Measurements from ENCODE around the gene IL2RA.
"Not testable (repeated sequence)": the region's sequence is repeated elsewhere in the genome, so short reads cannot be mapped to it uniquely, and the experiment has no call there.

The IL2RA gene

GRCh38 chr10:6011558-6011957, 50.6 kb downstream of the IL2RA start:
- DNase-seq, result no peak

DNA sequence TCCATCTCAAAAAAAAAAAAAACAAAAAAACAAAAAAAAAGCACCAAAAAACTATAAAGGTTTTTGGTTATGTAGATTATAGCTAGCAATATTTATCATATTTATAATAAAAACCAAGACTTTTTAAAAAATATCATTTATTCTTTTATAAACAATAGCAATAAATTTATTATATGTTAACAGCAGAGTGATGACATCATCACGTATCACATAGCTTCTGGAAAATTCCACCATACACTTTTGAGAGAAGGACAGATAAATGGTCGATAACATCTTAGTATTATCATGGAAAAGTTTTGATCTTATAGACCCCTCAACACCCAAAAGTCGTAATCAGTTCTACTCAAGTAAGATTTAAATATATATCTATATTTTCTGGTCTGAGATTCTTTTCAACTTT, 51.6 kb downstream of the IL2RA start:
- DNase-seq, result no peak

DNA sequence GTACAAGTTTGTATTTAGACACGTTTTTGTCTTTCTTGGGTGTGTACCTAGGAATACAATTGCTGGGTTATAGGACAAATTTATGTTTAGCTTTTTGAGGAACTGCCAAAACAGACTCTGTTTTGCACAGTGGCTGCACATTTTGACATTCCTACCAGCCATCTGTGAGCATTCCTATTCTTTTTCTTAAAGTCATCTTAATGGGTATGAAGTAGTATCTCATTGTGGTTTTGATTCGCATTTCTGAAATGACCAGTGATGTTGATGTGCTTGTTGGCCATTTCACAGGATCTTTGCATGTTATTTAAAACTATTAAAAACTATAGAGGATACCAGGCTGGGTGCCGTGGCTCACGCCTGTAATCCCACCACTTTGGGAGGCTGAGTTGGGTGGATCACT, 52.2 kb downstream of the IL2RA start:
- no peak for DNase-seq

GRCh38 chr10:6009150-6009549, 53.0 kb downstream of the IL2RA start:
- no peak for DNase-seq

DNA sequence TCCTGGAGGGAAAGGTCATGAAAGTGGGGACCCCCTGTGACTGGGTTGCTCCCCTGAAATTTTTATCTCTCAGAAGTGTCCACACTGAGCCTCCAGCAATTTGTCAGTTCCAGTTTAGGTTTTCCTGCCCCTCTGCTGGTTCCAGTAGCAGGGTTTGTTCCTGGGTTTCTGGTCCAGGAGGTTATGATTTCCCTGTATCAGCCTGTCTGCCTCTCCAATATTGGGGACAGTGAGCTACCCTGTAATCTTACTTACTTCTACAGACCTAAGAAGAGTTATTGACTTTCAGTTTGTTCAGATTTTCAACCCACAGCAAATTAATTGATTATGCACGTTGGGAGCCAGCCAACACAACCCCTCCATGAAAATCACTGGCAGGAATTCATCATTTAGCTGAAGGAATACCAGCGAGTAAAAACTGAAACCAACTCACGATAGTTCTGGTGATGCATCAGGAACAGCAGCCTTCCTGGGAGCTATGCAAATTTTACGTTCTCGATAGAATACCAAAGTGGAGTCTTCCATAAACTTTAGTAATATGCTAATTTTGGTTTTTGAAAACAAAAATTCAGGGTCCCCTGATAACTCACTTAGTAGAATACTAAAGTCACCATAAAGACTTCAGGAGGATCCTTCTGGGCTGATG, 53.5 kb downstream of the IL2RA start:
- DNase-seq, result no peak

GRCh38 chr10:6006991-6007390, 55.2 kb downstream of the IL2RA start:
- DNase-seq, result no peak

- no peak for DNase-seq
Observed at GRCh38 chr10:6006546-6006945, 55.6 kb downstream of the IL2RA start.

DNA sequence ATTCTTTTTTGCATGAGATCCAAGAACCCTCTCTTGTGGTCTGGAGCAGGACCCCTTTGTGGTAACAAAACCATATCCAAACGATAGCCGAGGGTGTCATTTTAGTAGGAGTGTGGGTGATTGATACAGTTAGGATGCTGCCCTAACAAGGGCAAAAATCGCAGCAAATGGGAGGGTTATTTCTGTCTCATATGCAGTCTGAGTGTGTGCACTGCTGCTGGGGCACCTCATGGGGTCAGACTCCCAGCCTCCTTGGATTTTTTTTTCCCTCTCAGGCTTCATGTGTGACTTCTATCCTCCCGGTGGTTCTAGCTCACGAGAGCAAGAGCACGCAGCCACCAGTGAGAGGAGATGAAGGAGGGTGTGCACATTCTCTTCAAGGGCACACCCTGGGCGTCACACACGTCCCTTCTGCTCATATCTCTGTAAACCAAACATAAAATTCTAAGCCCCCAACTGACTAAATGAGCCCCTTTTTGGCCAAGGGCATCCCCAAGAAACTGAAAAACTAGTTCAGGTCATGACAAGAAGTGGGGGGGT, 56.2 kb downstream of the IL2RA start:
- no peak for DNase-seq

GRCh38 chr10:6005161-6005804, 56.9 kb downstream of the IL2RA start:
- DNase-seq, result not testable (repeated sequence)

GRCh38 chr10:6002809-6003510, 59.2 kb downstream of the IL2RA start:
- DNase-seq, result no peak

DNA sequence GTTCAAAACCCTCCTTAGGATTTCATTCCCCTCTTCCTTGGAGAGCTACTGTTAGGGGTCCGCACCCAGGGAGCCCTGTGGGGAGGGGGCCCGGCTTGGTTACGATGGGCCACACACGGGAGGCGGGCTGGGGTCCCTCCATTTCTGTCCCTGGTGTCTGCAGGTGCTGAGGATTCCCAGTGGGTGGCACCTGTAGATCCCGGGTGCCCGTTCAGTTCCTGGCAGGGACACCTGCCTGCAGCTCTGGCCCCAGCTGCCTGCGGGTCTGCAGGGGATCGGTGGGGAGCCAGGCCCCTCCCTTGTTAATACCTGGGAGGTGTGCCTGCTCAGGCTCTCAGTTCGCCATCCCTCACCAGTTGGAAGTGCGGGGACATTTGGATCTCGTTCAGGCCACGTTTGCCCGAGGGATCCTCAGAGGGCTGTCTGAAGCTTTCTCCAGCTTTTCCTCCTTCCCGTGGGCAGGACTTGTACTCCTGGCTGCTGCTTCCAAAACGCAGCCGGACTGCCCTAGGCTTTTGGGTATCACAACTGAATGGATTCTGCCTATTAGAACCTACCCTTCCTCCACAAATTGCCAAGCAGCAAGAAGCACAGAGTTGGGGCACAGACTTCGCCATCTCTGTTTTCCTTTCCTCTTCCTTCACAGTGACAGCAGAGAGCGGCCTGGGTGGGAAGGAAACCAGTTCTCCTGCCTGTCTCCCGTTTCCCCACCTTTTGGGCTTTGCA, 62.6 kb downstream of the IL2RA start:
- peak; percentile 25 for DNase-seq

DNA sequence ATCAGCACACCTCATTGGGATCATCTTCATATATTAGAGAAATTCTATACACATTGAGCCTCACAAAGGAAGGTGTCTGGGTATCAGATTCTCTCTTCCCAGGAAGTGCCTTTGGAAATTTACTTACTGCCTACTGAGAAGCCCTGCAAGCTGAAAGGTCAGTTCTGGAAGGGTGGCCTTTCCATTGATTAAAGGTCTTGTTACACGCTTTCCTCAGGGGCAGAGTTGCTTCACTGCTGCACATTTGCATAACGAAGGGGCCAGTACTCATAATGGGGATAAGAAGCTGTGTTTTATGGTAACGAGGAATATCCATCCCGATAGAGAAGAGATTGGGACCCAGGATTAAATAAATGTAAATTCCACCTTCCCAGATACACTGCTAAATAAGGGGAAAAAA, 65.5 kb downstream of the IL2RA start:
- DNase-seq, result no peak

GRCh38 chr10:5992398-5992797, 69.8 kb downstream of the IL2RA start:
- DNase-seq, result no peak

- DNase-seq, result no peak
Observed at GRCh38 chr10:5991708-5992107, 70.5 kb downstream of the IL2RA start.

GRCh38 chr10:5989756-5990155, 72.4 kb downstream of the IL2RA start:
- no peak for DNase-seq

GRCh38 chr10:5988336-5988920, 73.7 kb downstream of the IL2RA start:
- no peak for DNase-seq

DNA sequence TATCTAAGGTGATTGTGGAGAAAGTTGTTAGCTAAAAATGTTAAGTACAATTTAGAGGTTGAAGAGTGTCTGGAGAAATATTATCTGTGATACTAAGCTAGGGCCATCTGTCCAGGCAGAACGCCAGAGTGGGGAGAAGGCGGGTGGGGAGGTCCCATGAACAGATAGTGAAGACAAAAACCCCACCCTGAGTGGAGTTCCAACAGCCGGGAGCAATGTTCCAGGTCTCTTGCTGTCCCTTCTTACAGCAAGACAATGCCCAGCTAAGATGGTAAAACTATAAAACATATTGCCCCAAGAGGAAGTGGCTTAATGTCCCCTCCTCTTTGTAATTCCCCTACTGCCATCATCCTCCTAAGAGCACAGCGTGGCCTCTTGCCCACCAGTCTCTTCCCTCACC, 74.4 kb downstream of the IL2RA start:
- no peak for DNase-seq

DNA sequence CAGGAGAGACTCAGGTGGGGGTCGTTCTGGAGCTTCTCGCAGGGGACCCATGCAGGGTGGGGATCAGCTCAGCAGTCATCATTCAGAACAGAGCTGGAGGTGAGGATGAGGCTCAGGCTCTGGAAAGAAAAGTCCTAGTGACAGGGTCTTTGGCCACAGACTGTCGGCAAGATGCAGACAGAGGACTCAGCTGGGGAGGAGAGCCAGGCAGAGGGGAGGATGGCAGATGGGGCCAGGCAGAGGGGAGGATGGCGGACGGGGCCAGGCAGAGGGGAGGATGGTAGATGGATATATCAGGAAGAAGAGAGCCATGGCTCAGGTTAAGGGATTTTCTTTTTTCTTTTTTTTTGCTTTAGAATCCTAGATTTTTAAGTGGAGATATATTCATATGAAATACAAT, 77.1 kb downstream of the IL2RA start:
- DNase-seq, result no peak

- DNase-seq, result no peak
Observed at GRCh38 chr10:5983774-5984173, 78.4 kb downstream of the IL2RA start.

- DNase-seq, result no peak
Observed at GRCh38 chr10:5981529-5981928, 80.6 kb downstream of the IL2RA start.

DNA sequence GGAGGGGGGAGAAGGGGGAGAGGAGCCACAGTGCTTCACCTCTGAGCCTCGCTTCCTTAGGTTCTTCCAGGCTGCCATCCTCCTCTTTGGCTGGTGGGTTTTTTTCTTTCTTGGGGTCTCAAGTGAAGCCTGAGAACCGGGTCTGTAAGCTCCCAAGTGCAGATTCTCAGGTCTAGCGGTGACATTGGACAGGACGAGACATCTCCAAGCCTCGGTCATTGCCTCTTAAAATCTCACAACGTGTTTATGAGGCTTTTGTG, 84.0 kb downstream of the IL2RA start:
- DNase-seq, result no peak

DNA sequence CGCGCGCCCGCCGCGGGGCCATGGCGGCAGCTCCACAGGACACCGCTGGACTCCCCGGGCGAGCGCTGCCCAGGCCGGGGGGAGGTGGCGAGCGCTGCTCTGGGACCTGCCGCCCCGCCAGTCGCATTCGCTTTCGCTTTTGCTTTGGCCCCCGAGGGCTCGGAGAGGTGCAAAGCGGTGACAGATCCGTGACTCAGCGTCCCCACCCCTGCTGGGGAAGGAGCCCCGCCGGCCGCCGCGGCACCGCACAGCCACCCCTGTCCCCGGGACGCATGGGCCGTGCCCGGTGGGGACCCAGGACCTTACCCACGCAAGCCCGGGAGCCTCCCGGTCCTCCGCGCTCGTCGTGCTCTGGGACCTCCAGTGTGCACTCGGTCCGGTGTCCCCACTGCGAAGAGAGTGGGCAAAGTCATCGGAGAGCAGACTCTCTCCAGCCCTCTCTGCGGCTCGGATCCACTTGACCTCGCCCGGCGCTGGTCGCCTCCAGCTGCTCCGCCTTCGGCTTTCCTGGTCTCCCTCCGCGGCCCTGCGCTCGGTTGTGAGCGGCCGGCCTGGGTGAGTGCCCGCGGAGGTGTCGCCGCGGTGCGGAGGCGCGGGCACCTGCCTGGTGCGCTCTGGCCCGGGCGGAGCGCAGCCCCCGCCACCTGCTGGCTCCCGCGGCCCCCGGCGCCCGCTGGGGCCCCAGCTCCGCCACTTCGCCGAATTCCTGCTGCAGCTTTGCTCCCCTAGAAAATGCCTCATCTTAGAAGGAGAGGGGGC, 84.5 kb downstream of the IL2RA start, which contains the start of gene IL15RA:
Gene IL15RA, minus strand, starts transcription at position 73 of the 759 bp plus-strand sequence. Its CDS starts 51 bp downstream, at position 22.
- peak; percentile 30 for DNase-seq

All from NCI-H774 (cell line).